Measurements from ENCODE around the gene UBXN7. TPM values are rescaled to one million over a fixed set of nuclear protein-coding genes. Genes with fewer than 3 reads are reported as not detected.
"Not testable (repeated sequence)": the region's sequence is repeated elsewhere in the genome, so short reads cannot be mapped to it uniquely, and the experiment has no call there.

UBXN7 gene
- polyA plus RNA-seq, 1 donor from 2014 or later: 28.9 TPM

DNA sequence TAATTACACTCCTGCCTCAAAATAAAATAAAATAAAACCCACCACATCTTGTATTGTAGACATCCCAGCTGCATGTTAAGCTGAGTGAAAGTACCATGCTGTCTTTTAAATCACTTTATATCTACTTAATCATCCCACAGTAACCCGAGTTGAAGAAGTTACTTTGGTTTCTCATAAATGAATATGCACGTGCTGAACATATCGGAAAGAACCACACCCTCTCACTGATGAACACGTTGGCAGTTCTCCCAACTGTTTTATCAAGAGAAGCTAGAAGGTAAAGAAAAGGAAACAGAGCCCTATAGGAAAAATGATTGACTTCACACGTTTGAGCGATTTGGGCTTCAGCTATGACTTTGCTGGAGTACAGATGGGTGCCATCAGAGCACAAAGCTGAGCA lies 78.1 kb downstream of the UBXN7 start:
- Mint-ChIP-seq H3K27me3 (no peaks in the 10 kb centered on the region), H3K4me1 (peaks cover 0 to 1% (median 0%) of the 10 kb centered on the region in 3 donors), H3K27ac (no peak overlapping the region), H3K36me3 (peaks cover 14% of the 10 kb centered on the region), H3K4me3 (no peak overlapping the region), H3K9me3 (no peaks in the 10 kb centered on the region)

DNA sequence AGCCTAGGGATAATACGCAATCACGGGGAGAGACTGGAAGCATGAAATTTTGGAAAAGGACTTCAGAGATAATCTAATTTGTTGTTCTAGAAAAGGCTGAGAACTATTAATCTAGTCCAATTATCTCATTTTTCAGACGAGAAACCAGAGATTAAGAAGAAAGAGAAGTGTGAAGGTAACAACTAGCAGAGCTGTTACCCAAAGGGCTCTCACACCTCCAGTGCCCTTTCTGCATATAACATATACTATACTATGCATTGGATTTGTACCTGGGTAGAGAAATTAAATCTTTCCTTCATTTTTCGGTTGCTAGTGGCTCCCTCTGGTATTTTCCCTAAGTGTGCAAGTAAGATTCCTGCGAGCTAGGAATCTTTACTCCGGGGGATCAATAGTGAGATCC lies 80.7 kb downstream of the UBXN7 start:
- no peaks in the 10 kb centered on the region for H3K4me1 Mint-ChIP-seq
- no peaks in the 10 kb centered on the region for H3K9me3 Mint-ChIP-seq
- peaks cover 6% of the 10 kb centered on the region for H3K36me3 Mint-ChIP-seq
- no peak overlapping the region for H3K27ac Mint-ChIP-seq
- no peaks in the 10 kb centered on the region for H3K27me3 Mint-ChIP-seq
- H3K4me3 Mint-ChIP-seq: no peak overlapping the region

DNA sequence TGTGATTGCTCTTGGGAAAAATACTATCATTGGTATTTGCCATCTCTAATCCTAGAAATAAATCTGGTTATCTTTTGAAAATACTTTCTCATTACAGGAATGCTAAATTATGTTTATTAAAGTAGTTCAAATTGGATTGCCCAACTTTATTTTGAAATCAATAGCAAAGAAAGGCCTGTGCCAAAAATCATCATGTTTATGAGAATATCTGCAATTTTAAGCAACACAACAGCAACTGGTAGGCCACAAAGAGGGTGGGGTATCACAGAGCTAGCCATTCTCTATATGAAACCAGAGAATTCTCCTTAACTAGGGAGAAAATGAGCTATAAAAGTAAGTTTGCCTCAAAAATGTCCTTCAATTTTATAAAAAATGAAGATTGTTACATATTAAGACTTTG lies 82.2 kb downstream of the UBXN7 start:
- Mint-ChIP-seq H3K4me1 (peaks cover under 1 to 7% (median 7%) of the 10 kb centered on the region in 3 donors), H3K36me3 (peaks cover 9% of the 10 kb centered on the region), H3K27me3 (no peaks in the 10 kb centered on the region), H3K9me3 (no peaks in the 10 kb centered on the region), H3K27ac (no peak overlapping the region), H3K4me3 (no peak overlapping the region)

DNA sequence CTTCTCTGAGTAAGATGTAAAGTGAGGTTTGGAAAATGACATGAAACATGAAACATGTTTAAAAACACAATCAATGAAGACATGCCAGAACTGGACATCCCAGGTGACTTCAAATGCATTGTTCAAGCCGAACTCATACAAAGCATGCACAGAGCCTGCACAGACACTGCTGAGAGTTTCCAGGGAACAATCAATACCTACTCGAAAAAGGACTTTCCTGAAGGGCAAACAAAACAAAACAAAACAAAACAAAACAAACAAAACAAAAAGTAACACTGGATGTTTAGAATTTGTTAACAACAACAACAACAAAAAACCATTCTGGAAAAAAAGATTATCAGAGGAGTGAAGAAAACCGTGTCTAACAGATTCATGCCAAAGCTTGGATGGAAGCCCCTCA lies 83.5 kb downstream of the UBXN7 start:
- no peaks in the 10 kb centered on the region for H3K27me3 Mint-ChIP-seq
- no peak overlapping the region for H3K4me3 Mint-ChIP-seq
- H3K27ac Mint-ChIP-seq: no peak overlapping the region
- H3K36me3 Mint-ChIP-seq: peaks cover 8% of the 10 kb centered on the region
- no peaks in the 10 kb centered on the region for H3K9me3 Mint-ChIP-seq
- peaks cover 8 to 14% (median 13%) of the 10 kb centered on the region in 3 donors for H3K4me1 Mint-ChIP-seq

DNA sequence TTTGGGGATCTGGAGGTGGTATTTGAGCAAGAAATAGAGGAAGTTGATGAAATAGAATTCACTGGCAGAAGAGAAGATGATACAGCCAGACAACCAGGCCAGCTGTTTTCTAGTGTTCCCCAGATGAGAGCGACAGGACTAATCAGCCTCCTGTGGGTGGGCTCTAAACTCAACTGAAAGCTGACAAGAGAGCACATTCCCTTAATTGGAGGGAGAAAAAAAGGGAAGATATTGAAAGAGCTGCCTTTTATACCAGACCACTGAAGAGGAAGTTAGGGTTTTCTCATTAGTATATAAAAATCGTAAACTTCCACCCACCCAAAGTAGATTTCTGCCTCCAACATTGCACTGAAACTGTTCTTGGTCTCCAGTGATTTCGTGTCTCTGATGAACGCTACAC lies 87.6 kb downstream of the UBXN7 start:
- Mint-ChIP-seq H3K4me1 (peaks cover 8 to 16% (median 13%) of the 10 kb centered on the region in 3 donors), H3K9me3 (no peaks in the 10 kb centered on the region), H3K27me3 (no peaks in the 10 kb centered on the region), H3K4me3 (peak overlapping the region in 2 of 4 donors; percentile 35 to 83), H3K36me3 (peaks cover 7% of the 10 kb centered on the region), H3K27ac (peak overlapping the region in 2 of 3 donors; percentile 1 to 41)

DNA sequence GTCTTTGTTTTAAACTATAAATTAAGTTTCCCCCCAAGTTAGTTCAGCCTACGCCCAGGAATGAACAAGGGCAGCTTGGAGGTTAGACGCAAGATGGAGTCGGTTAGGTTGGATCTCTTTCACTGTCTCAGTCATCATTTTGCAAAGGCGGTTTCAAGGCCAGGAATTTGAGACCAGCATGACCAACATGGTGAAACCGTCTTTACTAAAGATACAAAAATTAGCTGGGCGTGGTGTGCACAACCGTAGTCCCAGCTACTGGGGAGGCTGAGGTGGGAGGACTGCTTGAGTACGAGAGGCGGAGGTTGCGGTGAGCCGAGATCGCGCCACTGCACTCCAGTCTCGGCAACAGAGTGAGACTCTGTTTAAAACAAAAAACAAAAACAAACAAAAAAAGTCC lies 88.3 kb downstream of the UBXN7 start:
- not testable (repeated sequence) for H3K27ac Mint-ChIP-seq, H3K4me3 Mint-ChIP-seq, H3K27me3 Mint-ChIP-seq, H3K9me3 Mint-ChIP-seq, H3K36me3 Mint-ChIP-seq
- peaks cover 8 to 16% (median 13%) of the 10 kb centered on the region in 3 donors for H3K4me1 Mint-ChIP-seq

DNA sequence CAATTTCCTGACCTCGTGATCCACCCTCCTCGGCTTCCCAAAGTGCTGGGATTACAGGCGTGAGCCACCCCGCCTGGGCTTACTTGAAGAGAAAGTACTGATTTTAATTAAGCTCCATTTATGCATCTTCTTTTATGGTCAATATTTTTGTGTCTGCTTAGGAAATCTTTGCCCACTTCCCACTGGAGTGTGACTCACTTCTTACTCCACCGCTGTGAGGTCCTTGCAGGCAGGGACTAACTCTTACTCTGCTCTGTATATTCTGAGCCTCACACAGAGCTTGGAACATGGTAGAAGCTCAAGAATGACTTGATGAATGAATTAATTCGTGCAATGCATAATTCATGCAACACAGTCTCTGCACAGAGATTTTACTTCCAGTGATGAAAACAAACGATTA lies 91.1 kb downstream of the UBXN7 start:
- H3K4me3 Mint-ChIP-seq: no peak overlapping the region
- H3K4me1 Mint-ChIP-seq: peaks cover 8 to 16% (median 13%) of the 10 kb centered on the region in 3 donors
- H3K36me3 Mint-ChIP-seq: peaks cover 7% of the 10 kb centered on the region
- no peak overlapping the region for H3K27ac Mint-ChIP-seq
- H3K9me3 Mint-ChIP-seq: no peaks in the 10 kb centered on the region
- H3K27me3 Mint-ChIP-seq: peaks cover 2% of the 10 kb centered on the region

DNA sequence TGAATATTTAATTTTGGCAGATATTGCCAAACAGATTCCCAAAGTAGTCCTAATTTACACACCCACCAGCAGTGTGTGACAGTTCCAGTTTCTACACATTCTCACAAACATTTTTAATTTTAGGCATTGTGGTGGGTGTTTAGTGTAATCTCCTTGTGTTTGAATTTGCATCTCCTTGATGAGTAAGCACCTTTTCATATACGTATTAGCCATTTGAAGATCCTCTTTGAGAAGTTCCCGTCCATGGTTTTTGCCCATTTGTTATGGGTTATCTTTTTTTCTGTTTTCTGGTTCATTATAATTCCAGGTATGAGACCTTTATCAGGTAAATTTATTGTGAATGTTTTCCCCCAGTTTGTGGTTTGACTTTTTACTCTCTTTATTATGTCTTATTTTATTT lies 91.8 kb downstream of the UBXN7 start:
- Mint-ChIP-seq H3K27ac (no peak overlapping the region), H3K9me3 (no peaks in the 10 kb centered on the region), H3K4me1 (peaks cover 8 to 11% (median 8%) of the 10 kb centered on the region in 3 donors)

DNA sequence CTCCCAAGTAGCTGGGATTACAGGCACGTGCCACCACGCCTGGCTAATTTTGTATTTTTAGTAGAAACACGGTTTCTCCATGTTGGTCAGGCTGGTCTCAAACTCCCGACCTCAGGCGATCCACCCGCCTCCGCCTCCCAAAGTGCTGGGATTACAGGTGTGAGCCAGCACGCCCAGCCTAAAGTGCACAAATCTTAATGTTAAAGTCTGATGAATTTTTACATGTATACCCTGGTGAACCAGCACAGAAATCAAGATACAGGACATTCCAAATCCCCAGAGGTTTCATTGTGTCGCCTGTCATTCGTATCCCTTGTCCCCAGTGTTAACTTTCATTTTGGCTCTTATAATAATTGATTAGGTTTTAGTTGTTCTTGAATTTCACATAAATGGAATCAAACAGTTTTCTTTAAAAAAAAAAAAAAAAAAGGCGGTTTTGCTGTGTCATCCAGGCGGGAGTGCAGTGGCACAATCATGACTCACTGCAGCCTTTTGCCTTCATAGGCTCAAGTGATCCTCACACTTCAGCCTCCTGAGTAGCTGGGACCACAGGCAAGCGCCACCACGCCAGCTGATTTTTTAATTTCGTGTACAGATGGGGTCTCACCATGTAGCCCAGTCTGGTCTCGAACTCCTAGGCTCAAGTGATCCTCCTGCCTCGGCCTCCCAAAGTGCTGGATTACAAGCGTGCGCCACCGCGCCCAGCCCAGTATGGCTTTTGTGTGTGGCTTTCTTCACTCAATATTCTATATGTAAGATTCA lies 92.6 kb downstream of the UBXN7 start:
- Mint-ChIP-seq H3K4me3 (peak overlapping the region in 1 of 4 donors; percentile 32), H3K27me3 (peaks cover 4% of the 10 kb centered on the region), H3K4me1 (peaks cover 2 to 5% (median 4%) of the 10 kb centered on the region in 3 donors), H3K9me3 (no peaks in the 10 kb centered on the region), H3K27ac (no peak overlapping the region), H3K36me3 (peaks cover 4% of the 10 kb centered on the region)

More for the DNA sequence above, 91.8 kb downstream of the UBXN7 start:
- Mint-ChIP-seq H3K4me3 (no peak overlapping the region), H3K27me3 (peaks cover 4% of the 10 kb centered on the region), H3K36me3 (peaks cover 4% of the 10 kb centered on the region)

DNA sequence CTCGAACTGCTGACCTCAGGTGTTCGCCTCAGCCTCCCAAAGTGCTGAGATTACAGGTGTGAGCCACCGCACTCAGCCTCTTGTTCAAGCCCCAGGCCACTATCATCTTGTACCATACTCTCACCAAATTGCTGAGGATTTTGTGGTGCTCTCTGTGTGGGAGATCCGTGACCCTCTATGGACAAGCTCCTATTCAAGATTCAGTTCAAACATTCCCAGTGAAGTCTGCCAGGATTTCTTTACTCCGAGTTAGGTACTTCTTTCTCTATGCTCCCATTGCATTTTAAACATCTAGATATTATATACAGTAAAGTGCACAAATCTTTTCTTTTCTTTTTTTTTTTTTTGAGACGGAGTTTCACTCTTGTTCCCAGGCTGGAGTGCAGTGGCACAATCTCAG lies 93.2 kb downstream of the UBXN7 start:
- Mint-ChIP-seq H3K4me1 (peaks cover 0 to 2% (median 0%) of the 10 kb centered on the region in 3 donors), H3K36me3 (peaks cover 2% of the 10 kb centered on the region), H3K27me3 (peaks cover 4% of the 10 kb centered on the region), H3K9me3 (no peaks in the 10 kb centered on the region), H3K27ac (no peak overlapping the region), H3K4me3 (no peak overlapping the region)

DNA sequence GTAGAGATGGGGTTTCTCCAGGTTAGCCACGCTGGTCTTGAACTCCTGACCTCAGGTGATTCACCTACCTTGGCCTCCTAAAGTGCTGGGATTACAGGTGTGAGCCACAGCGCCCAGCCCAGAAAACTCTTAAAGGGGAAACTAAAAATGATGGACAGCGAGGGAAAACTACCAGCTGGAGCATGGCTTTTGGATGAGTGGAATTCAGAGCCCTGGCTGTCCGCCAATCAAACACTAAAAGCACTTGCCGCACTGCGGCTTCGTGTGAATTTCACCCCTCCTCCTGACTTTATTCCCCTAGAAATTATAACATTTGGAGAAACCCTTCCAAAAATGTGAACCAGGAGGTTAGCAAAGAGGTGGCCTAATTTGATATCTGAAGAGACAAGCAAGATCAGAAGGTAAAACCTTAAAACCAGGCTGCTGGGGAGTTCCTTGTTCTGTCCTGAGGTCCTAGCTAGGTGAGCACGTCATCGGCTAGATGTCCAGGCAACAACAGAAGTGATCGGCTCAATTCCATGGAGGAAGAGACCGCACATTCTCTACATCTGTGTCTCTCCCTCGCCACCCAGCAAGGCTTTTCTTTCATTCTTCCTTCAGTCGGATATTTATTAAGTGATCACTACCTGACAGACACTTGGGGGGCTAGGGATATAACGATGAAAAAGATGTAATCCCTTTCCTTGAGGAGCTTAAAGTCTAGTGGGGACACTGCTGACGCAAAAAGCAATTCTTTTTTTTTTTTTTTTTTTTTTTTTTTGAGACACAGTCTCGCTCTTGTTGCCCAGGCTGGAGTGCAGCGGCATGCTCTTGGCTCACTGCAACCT lies 95.7 kb downstream of the UBXN7 start:
- H3K4me1 Mint-ChIP-seq: peaks cover 0 to 2% (median 0%) of the 10 kb centered on the region in 3 donors
- no peak overlapping the region for H3K4me3 Mint-ChIP-seq
- H3K27ac Mint-ChIP-seq: no peak overlapping the region

DNA sequence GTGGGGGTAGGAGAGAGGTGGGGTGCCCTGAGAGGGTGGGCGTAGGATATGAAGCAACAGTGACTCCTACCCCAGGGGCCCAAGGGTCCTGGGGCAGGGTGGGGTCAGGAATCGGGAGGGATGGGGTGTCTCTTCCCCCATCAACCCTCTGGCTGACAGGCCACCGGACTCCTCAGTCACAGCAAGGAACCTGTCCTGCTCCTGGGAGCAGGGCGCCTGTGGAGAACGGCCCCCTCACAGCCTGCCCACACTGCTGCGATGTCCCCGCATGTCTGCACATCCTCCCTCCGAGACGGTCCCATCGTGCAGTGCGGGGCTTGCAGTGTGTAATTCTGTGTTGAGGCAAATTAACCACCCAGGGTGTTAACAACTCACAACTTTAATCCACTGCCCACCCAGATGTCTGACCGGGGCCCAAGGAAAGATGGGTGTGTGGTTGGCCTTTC lies 96.7 kb downstream of the UBXN7 start:
- H3K36me3 Mint-ChIP-seq: no peaks in the 10 kb centered on the region

More for the DNA sequence above, 95.7 kb downstream of the UBXN7 start:
- Mint-ChIP-seq H3K27me3 (peaks cover 6% of the 10 kb centered on the region), H3K9me3 (no peaks in the 10 kb centered on the region), H3K36me3 (no peaks in the 10 kb centered on the region)

DNA sequence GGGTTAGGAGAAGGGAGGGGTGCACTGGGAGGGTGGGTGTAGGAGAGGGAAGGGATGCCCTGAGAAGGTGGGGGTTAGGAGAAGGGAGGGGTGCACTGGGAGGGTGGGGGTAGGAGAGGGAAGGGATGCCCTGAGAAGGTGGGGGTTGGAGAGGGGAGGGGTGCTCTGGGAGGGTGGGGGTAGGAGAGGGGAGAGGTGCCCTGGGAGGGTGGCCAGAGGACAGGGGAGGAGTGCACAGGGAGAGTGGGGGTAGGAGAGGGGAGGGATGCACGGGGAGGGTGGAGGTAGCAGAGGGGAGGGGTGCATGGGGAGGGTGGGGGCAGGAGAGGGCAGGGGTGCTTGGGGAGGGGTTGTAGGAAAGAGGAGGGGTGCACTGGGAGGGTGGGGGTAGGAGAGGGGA lies 97.2 kb downstream of the UBXN7 start:
- H3K36me3 Mint-ChIP-seq: no peaks in the 10 kb centered on the region
- no peaks in the 10 kb centered on the region for H3K4me1 Mint-ChIP-seq
- no peaks in the 10 kb centered on the region for H3K9me3 Mint-ChIP-seq
- H3K27ac Mint-ChIP-seq: no peak overlapping the region
- H3K4me3 Mint-ChIP-seq: no peak overlapping the region
- peaks cover 6% of the 10 kb centered on the region for H3K27me3 Mint-ChIP-seq

More for the DNA sequence above, 96.7 kb downstream of the UBXN7 start:
- Mint-ChIP-seq H3K4me3 (no peak overlapping the region), H3K4me1 (no peaks in the 10 kb centered on the region), H3K27ac (no peak overlapping the region), H3K27me3 (peaks cover 6% of the 10 kb centered on the region), H3K9me3 (no peaks in the 10 kb centered on the region)

DNA sequence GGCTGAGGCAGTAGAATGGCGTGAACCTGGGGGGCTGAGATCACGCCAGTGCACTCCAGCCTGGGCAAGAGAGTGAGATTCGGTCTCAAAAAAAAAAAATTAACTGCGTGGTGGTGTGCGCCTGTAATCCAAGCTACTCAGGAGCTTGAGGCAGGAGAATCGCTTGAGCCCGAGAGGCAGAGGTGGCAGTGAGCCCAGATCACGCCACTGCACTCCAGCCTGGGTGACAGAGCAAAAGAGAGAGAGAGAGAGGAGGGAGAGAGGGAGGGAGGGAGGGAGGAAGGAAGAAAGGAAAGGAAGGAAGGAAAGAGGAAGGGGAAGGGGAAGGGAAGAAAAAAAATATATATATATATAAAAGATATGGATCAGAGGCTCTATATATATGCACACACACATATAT lies 100.1 kb downstream of the UBXN7 start:
- Mint-ChIP-seq H3K27me3 (peaks cover 7% of the 10 kb centered on the region), H3K4me1 (no peaks in the 10 kb centered on the region), H3K27ac (no peak overlapping the region), H3K4me3 (no peak overlapping the region), H3K9me3 (no peaks in the 10 kb centered on the region), H3K36me3 (peaks cover 2% of the 10 kb centered on the region)

DNA sequence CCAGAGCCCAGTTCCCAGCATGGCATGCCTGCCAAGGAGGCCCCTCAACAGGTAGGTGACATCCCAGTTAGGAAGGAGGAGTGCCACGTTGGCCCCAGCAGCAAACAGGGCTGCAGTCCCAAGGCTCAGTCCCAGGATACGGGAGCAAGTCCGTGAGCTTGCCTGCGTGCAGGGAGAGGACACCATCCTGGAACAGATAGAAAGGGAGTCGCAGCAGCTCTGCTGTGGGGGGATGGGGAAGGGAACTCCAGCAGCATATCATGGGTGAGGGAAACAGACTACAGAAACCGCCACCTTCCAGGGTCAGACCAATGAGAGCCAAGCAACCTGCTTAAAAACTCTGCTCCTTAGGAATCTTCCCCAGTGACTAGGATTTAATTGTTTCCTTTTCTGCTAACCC lies 104.8 kb downstream of the UBXN7 start:
- Mint-ChIP-seq H3K9me3 (no peaks in the 10 kb centered on the region), H3K27ac (no peak overlapping the region), H3K27me3 (peaks cover 3% of the 10 kb centered on the region), H3K36me3 (peaks cover 4% of the 10 kb centered on the region), H3K4me1 (no peaks in the 10 kb centered on the region), H3K4me3 (no peak overlapping the region)

Measured in IgD-negative memory B cell (primary cell).